Ishikawa (cell line): Measurements from ENCODE around the gene SLC9A4.

Experiments used
- CEBPB ChIP-seq: IDR thresholded peaks from 2 replicates; pipeline ENCODE4 v1.6.1; 2012
- EP300 ChIP-seq: IDR thresholded peaks from 2 replicates; pipeline ENCODE4 v1.6.1; 2012; ENCODE audit warnings: borderline replicate concordance
- RAD21 ChIP-seq: IDR thresholded peaks from 2 replicates; pipeline ENCODE4 v1.6.1; 2012; ENCODE audit warnings: low read depth
- TAF1 ChIP-seq: IDR thresholded peaks from 2 replicates; pipeline ENCODE4 v1.6.1; 2012; ENCODE audit warnings: low read depth, mild to moderate bottlenecking
- YY1 ChIP-seq: IDR thresholded peaks from 2 replicates; pipeline ENCODE4 v1.6.1; 2012; ENCODE audit warnings: low read depth

GRCh38 chr2:102527086-102527485 is 54.1 kb downstream of the SLC9A4 start:
- TF ChIP-seq EP300 (no peak), CEBPB (no peak), RAD21 (no peak), TAF1 (no peak), YY1 (no peak)
